Measurements from ENCODE around the gene FOXK1.

FOXK1 gene

GRCh38 chr7:4699841-4700240 lies 17.7 kb downstream of the FOXK1 start:
- no peak for DNase-seq (ENCODE audit: low read depth)

- DNase-seq (ENCODE audit: low read depth): no peak
Measured at GRCh38 chr7:4700577-4701235, 18.6 kb downstream of the FOXK1 start.

GRCh38 chr7:4702961-4703512 lies 20.9 kb downstream of the FOXK1 start:
- DNase-seq (ENCODE audit: low read depth): no peak

- DNase-seq (ENCODE audit: low read depth): no peak
Measured at GRCh38 chr7:4703532-4703931, 21.4 kb downstream of the FOXK1 start.

- no peak for DNase-seq (ENCODE audit: low read depth)
Measured at GRCh38 chr7:4706384-4707216, 24.5 kb downstream of the FOXK1 start.

- DNase-seq (ENCODE audit: low read depth): no peak
Measured at GRCh38 chr7:4707217-4707741, 25.2 kb downstream of the FOXK1 start.

GRCh38 chr7:4707980-4708411 lies 25.9 kb downstream of the FOXK1 start:
- no peak for DNase-seq (ENCODE audit: low read depth)

- no peak for DNase-seq (ENCODE audit: low read depth)
Measured at GRCh38 chr7:4709187-4709586, 27.1 kb downstream of the FOXK1 start.

- no peak for DNase-seq (ENCODE audit: low read depth)
Measured at GRCh38 chr7:4711093-4711492, 29.0 kb downstream of the FOXK1 start.

GRCh38 chr7:4711634-4712033 lies 29.5 kb downstream of the FOXK1 start:
- no peak for DNase-seq (ENCODE audit: low read depth)

GRCh38 chr7:4712281-4713182 lies 30.4 kb downstream of the FOXK1 start:
- DNase-seq (ENCODE audit: low read depth): no peak

- DNase-seq (ENCODE audit: low read depth): no peak
Measured at GRCh38 chr7:4713183-4713784, 31.2 kb downstream of the FOXK1 start.

GRCh38 chr7:4714161-4714700 lies 32.1 kb downstream of the FOXK1 start:
- no peak for DNase-seq (ENCODE audit: low read depth)

- no peak for DNase-seq (ENCODE audit: low read depth)
Measured at GRCh38 chr7:4714767-4715409, 32.8 kb downstream of the FOXK1 start.

GRCh38 chr7:4715410-4715776 lies 33.3 kb downstream of the FOXK1 start:
- DNase-seq (ENCODE audit: low read depth): no peak

GRCh38 chr7:4716946-4717795 lies 35.1 kb downstream of the FOXK1 start:
- DNase-seq (ENCODE audit: low read depth): no peak

- DNase-seq (ENCODE audit: low read depth): no peak
Measured at GRCh38 chr7:4718075-4718474, 36.0 kb downstream of the FOXK1 start.

- no peak for DNase-seq (ENCODE audit: low read depth)
Measured at GRCh38 chr7:4720225-4720624, 38.1 kb downstream of the FOXK1 start.

GRCh38 chr7:4722308-4722707 lies 40.2 kb downstream of the FOXK1 start:
- DNase-seq (ENCODE audit: low read depth): no peak
